Measurements from ENCODE around the gene DEAF1. TPM values are rescaled to one million over a fixed set of nuclear protein-coding genes. Genes with fewer than 3 reads are reported as not detected.

DEAF1 gene
- total and polyA plus RNA-seq, 5 donors, result 17.5 to 25.2 (median 20.8) TPM

- Histone ChIP-seq H3K27me3 (ENCODE audit: control insufficient read depth, insufficient read depth) (no peaks in the 10 kb centered on the region), H3K4me3 (ENCODE audit: low read length) (no peak overlapping the region), H3K4me1 (ENCODE audit: control insufficient read depth, insufficient read depth, low read length) (peaks cover 2% of the 10 kb centered on the region), H3K9me3 (ENCODE audit: control insufficient read depth, low read length) (no peaks in the 10 kb centered on the region), H3K27ac (ENCODE audit: low read length) (no peak overlapping the region)
- intact Hi-C loops (cut with DNase I), result loop anchor here (2.0 to 10.0 kb wide), 4 partner anchors 63 to 176 kb away; no protein-coding TSS in a partner anchor
- DNase-seq (peak; percentile 90 to 94 (median 91)), ATAC-seq (peak; percentile 81 to 82)
- 32% methylated on average over 31 of the region's 31 CpGs for WGBS
Observed at GRCh38 chr11:727859-728748, 33.1 kb upstream of the DEAF1 start.

- Histone ChIP-seq H3K9me3 (ENCODE audit: control insufficient read depth, low read length) (no peaks in the 10 kb centered on the region), H3K4me3 (ENCODE audit: low read length) (no peak overlapping the region), H3K4me1 (ENCODE audit: control insufficient read depth, insufficient read depth, low read length) (peaks cover 2% of the 10 kb centered on the region), H3K27ac (ENCODE audit: low read length) (no peak overlapping the region), H3K27me3 (ENCODE audit: control insufficient read depth, insufficient read depth) (no peaks in the 10 kb centered on the region)
- intact Hi-C loops (cut with DNase I), result loop anchor here (2.0 to 10.0 kb wide), 4 partner anchors 62 to 175 kb away; no protein-coding TSS in a partner anchor
- WGBS, result 86% methylated on average over 12 of the region's 12 CpGs
- peak in 1 of 3 donors; percentile 47 for DNase-seq
- ATAC-seq, result no peak
Observed at GRCh38 chr11:727281-727701, 32.3 kb upstream of the DEAF1 start.

- peak in 2 of 3 donors; percentile 77 to 80 for DNase-seq
- no peaks in the 10 kb centered on the region for H3K27me3 ChIP-seq (ENCODE audit: control insufficient read depth, insufficient read depth)
- no peaks in the 10 kb centered on the region for H3K9me3 ChIP-seq (ENCODE audit: control insufficient read depth, low read length)
- intact Hi-C loops (cut with DNase I), result loop anchor here (2.0 to 10.0 kb wide), 4 partner anchors 62 to 174 kb away; no protein-coding TSS in a partner anchor
- peaks cover 2% of the 10 kb centered on the region for H3K4me1 ChIP-seq (ENCODE audit: control insufficient read depth, insufficient read depth, low read length)
- H3K27ac ChIP-seq (ENCODE audit: low read length), result no peak overlapping the region
- peak in 1 of 2 donors; percentile 9 for ATAC-seq
- H3K4me3 ChIP-seq (ENCODE audit: low read length), result peak overlapping the region; percentile 17
- 10% methylated on average over 61 of the region's 61 CpGs for WGBS
Observed at GRCh38 chr11:726278-727220, 31.5 kb upstream of the DEAF1 start.

- H3K27me3 ChIP-seq (ENCODE audit: control insufficient read depth, insufficient read depth), result no peaks in the 10 kb centered on the region
- H3K27ac ChIP-seq (ENCODE audit: low read length), result no peak overlapping the region
Observed at GRCh38 chr11:725624-726202, 30.7 kb upstream of the DEAF1 start.

GRCh38 chr11:724778-725386 lies 29.9 kb upstream of the DEAF1 start:
- H3K27me3 ChIP-seq (ENCODE audit: control insufficient read depth, insufficient read depth), result no peaks in the 10 kb centered on the region

More at GRCh38 chr11:725624-726202, 30.7 kb upstream of the DEAF1 start:
- 5% methylated on average over 53 of the region's 53 CpGs for WGBS
- no peak for ATAC-seq
- H3K4me3 ChIP-seq (ENCODE audit: low read length), result peak overlapping the region; percentile 17
- H3K9me3 ChIP-seq (ENCODE audit: control insufficient read depth, low read length), result no peaks in the 10 kb centered on the region
- H3K4me1 ChIP-seq (ENCODE audit: control insufficient read depth, insufficient read depth, low read length), result peaks cover 2% of the 10 kb centered on the region
- intact Hi-C loops (cut with DNase I), result loop anchor here (2.0 to 10.0 kb wide), 4 partner anchors 61 to 173 kb away; no protein-coding TSS in a partner anchor
- peak in 2 of 3 donors; percentile 51 to 61 for DNase-seq

GRCh38 chr11:724049-724777 lies 29.2 kb upstream of the DEAF1 start:
- H3K4me3 ChIP-seq (ENCODE audit: low read length), result no peak overlapping the region
- peaks cover 2% of the 10 kb centered on the region for H3K4me1 ChIP-seq (ENCODE audit: control insufficient read depth, insufficient read depth, low read length)
- intact Hi-C loops (cut with DNase I), result loop anchor here (5.0 to 10.0 kb wide), 3 partner anchors 59 to 169 kb away; no protein-coding TSS in a partner anchor
- no peaks in the 10 kb centered on the region for H3K27me3 ChIP-seq (ENCODE audit: control insufficient read depth, insufficient read depth)
- ATAC-seq (no peak), DNase-seq (peak in 2 of 3 donors; percentile 56 to 57)
- H3K27ac ChIP-seq (ENCODE audit: low read length), result no peak overlapping the region
- 62% methylated on average over 19 of the region's 19 CpGs for WGBS
- no peaks in the 10 kb centered on the region for H3K9me3 ChIP-seq (ENCODE audit: control insufficient read depth, low read length)

More at GRCh38 chr11:724778-725386, 29.9 kb upstream of the DEAF1 start:
- Histone ChIP-seq H3K9me3 (ENCODE audit: control insufficient read depth, low read length) (no peaks in the 10 kb centered on the region), H3K4me3 (ENCODE audit: low read length) (no peak overlapping the region), H3K4me1 (ENCODE audit: control insufficient read depth, insufficient read depth, low read length) (peaks cover 2% of the 10 kb centered on the region), H3K27ac (ENCODE audit: low read length) (no peak overlapping the region)
- intact Hi-C loops (cut with DNase I), result loop anchor here (5.0 to 10.0 kb wide), 4 partner anchors 60 to 173 kb away; no protein-coding TSS in a partner anchor
- peak in 1 of 3 donors; percentile 47 for DNase-seq
- ATAC-seq, result no peak
- 62% methylated on average over 18 of the region's 18 CpGs for WGBS

DNA sequence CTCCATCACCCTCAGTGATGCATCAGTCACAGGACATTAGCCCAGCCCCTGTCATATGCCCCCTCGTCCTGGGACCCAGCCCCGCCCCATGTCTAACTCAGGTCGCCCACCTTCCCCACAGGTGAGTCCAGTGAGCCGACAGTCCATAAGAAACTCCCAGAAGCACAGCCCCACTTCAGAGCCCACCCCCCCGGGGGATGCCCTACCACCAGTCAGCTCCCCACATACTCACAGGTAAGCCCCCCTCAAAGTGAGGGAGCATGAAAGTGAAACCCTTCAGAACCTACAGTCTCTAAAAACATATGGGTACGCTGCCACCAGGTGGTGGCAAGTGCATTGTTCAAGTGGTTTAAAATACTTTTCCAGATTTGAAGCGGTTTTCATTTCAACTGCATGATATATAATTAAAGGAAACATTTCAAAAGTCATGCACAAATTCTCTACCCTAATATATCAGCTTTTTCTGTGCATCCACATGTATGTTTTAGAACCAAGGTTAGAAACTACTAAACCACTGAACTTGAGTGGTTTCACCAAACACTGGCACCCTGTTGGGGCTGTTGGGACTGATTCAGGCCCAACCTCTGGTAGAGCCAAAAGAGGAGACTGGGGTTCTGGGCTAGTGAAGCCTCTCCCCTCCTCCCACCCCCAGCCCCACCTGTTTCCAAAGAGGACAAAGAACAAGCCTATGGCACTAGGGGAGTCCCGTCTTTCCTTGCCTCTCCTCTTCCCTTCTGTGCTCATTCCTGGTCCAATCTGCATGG lies 28.3 kb upstream of the DEAF1 start:
- intact Hi-C loops (cut with DNase I), result loop anchor here (5.0 to 10.0 kb wide), 3 partner anchors 59 to 169 kb away; no protein-coding TSS in a partner anchor
- WGBS, result 43% methylated on average over 8 of the region's 8 CpGs
- ATAC-seq, result no peak
- no peak overlapping the region for H3K4me3 ChIP-seq (ENCODE audit: low read length)
- DNase-seq, result peak in 2 of 3 donors; percentile 57 to 74
- peaks cover 2% of the 10 kb centered on the region for H3K4me1 ChIP-seq (ENCODE audit: control insufficient read depth, insufficient read depth, low read length)
- H3K9me3 ChIP-seq (ENCODE audit: control insufficient read depth, low read length), result no peaks in the 10 kb centered on the region
- no peak overlapping the region for H3K27ac ChIP-seq (ENCODE audit: low read length)
- H3K27me3 ChIP-seq (ENCODE audit: control insufficient read depth, insufficient read depth), result no peaks in the 10 kb centered on the region

DNA sequence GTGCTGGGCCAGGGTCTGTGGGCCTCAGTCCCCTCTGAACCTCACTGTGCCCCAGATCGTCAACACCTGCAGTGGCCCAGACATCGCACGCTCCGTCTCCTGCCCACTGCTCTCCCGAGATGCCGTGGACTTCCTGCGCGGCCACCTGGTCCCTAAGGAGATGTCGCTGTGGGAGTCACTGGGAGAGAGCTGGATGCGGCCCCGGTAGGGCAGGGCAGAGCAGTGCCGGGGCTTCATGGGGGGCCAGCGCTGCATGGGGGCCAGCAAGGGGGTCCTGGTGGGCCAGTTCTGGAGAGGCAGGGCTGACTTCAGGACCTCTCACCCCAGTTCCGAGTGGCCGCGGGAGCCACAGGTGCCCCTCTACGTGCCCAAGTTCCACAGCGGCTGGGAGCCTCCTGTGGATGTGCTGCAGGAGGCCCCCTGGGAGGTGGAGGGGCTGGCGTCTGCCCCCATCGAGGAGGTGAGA lies 27.4 kb upstream of the DEAF1 start:
- ATAC-seq, result no peak
- H3K27ac ChIP-seq (ENCODE audit: low read length), result no peak overlapping the region
- H3K27me3 ChIP-seq (ENCODE audit: control insufficient read depth, insufficient read depth), result no peaks in the 10 kb centered on the region
- no peak overlapping the region for H3K4me3 ChIP-seq (ENCODE audit: low read length)
- intact Hi-C loops (cut with DNase I), result loop anchor here (5.0 to 10.0 kb wide), 3 partner anchors 58 to 168 kb away; no protein-coding TSS in a partner anchor
- DNase-seq, result peak in 1 of 3 donors; percentile 51
- H3K9me3 ChIP-seq (ENCODE audit: control insufficient read depth, low read length), result no peaks in the 10 kb centered on the region
- peaks cover 2% of the 10 kb centered on the region for H3K4me1 ChIP-seq (ENCODE audit: control insufficient read depth, insufficient read depth, low read length)
- WGBS, result 64% methylated on average over 20 of the region's 20 CpGs
